Psoas muscle (tissue), 8 donors: ENCODE data around the gene TSPO2. TPM values are rescaled to one million over a fixed set of nuclear protein-coding genes. Genes with fewer than 3 reads are reported as not detected.

ENCODE experiments used
- ATAC-seq, 4 donors: fragments of 200-7000 bp; cut with Tn5 transposase; one replicate each; pipeline ENCODE4 v1.9.1; 2020; ENCODE audit warnings: moderate library complexity in 3 of 4, mild to moderate bottlenecking in 2 of 4
- DNase-seq, 2 donors: peaks; one replicate each; pipeline ENCODE4 v3.0.0-alpha.2; 2020
- H3K27ac ChIP-seq: fragments of 200-600 bp; one replicate; pipeline ENCODE4 v1.8.0; 2022
- H3K27me3 ChIP-seq, 3 donors: fragments of 200-600 bp in 1 of 3; one replicate each; pipeline versions ENCODE4 v1.6.1 to v1.8.0; 2013 to 2022; ENCODE audit warnings: low read length in 2 of 3, mild to moderate bottlenecking in 2 of 3, moderate library complexity in 1 of 3; ENCODE audit not compliant: insufficient read depth in 3 of 3
- H3K36me3 ChIP-seq, 2 donors: fragments of 200-600 bp in 1 of 2; one replicate each; pipeline versions ENCODE4 v1.6.1 to v1.8.0; 2013 to 2022; ENCODE audit warnings: low read depth in 1 of 2, mild to moderate bottlenecking in 1 of 2, moderate library complexity in 1 of 2; ENCODE audit not compliant: insufficient read depth in 1 of 2
- H3K4me1 ChIP-seq: fragments of 200-600 bp; one replicate; pipeline ENCODE4 v1.8.0; 2022
- H3K4me3 ChIP-seq: fragments of 200-600 bp; one replicate; pipeline ENCODE4 v1.8.0; 2022; ENCODE audit warnings: mild to moderate bottlenecking
- H3K9me3 ChIP-seq: fragments of 200-600 bp; one replicate; pipeline ENCODE4 v1.8.0; 2022
- CTCF ChIP-seq: fragments of 200-600 bp; IDR thresholded peaks from one replicate; pipeline ENCODE4 v1.8.0; 2022; ENCODE audit warnings: antibody characterized with exemption
- WGBS, 3 donors: extraction: QIAGEN DNeasy Blood & Tissue Kit; methylation state at CpG; one replicate each; pipeline versions ENCODE4 v1.1.6 to v1.1.7; 2013; 5-methylcytosine and 5-hydroxymethylcytosine counted together
- intact Hi-C, 2 donors: fragments of 100-400 bp; cut with DNase I; formaldehyde crosslinking; loops; one replicate each; pipeline versions ENCODE4 v1.11.0 to v1.14.2; 2022
- polyA plus RNA-seq, 3 donors: library from polyadenylated mRNA; stranded (reverse); fragments of 200-250 nt; gene quantifications; one replicate each; pipeline ENCODE4 v1.2.3, GENCODE V29; 2013
- total RNA-seq, 4 donors: library from RNA; stranded (reverse); fragmentation: NEBNext Ultra II Directional in 2 of 4; extraction: Animal tissue kit (Norgen Biotek cat#: 25700) in 2 of 4; gene quantifications; one replicate each; pipeline versions ENCODE4 v1.2.1 to v1.2.4, GENCODE V29; 2021 to 2023
- donor health status: healthy with polysubstance abuse.
- donor health status: DM: no; HTN: no; CAD: no; lungs with moderate emphysema.
- donor health status: Bipolar disorder and iron deficiency.
- donor health status: healthy.
- donor health status: DM: yes; HTN: yes; CAD: no.
- donor health status: DM: no; HTN: no; CAD: no.
- donor health status: DM: no; HTN: no; CAD: no.
- donor health status: DM: yes; HTN: yes; CAD: no.

Gene TSPO2
- total and polyA plus RNA-seq, 7 donors: 0.27 TPM; not detected in 6

DNA sequence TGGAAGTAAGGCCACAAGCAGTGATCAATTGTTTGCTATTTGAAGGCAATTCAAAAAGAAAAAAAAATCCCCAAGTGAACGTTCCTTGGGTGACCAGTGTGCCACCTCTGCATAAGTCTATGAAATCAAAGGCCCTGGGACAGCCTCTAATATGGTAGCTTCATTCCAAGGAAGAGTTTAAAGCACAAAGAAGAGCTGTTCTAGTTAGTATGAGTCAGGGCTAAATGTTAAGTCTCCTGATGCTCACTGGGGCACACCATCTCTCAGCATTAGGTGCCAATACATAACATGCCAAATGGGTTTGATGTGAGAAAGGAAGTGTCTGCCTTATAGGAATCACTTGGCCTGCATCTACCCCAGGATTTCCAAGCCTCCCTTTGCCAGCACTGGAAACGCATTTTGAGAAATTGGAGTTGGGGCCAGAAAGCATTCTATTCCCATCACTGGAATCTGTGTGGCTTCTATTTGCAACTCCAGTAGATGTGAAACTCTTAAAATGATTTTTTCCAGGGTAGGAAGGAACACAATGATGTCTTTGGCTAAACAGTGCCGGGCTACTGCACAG lies 16.2 kb upstream of the TSPO2 start:
- Histone ChIP-seq H3K4me3 (no peak overlapping the region), H3K4me1 (peaks cover 15% of the 10 kb centered on the region), H3K36me3 (peaks cover 4% of the 10 kb centered on the region in 2 donors), H3K9me3 (no peaks in the 10 kb centered on the region), H3K27ac (no peak overlapping the region), H3K27me3 (no peaks in the 10 kb centered on the region)
- intact Hi-C loops: loop anchor here (2.0 to 10.0 kb wide), 6 partner anchors 41 to 1044 kb away; no protein-coding TSS in a partner anchor
- DNase-seq (no peak), ATAC-seq (no peak)
- WGBS, 3 donors: 62 to 84% (median 62%) methylated on average over 3 of the region's 3 CpGs
- no peak for TF ChIP-seq CTCF

- WGBS, 3 donors: 52 to 62% (median 55%) methylated on average over 4 of the region's 4 CpGs
- Histone ChIP-seq H3K36me3 (peaks cover 4% of the 10 kb centered on the region in 2 donors), H3K27me3 (no peaks in the 10 kb centered on the region), H3K27ac (peak overlapping the region; percentile 85), H3K9me3 (no peaks in the 10 kb centered on the region), H3K4me3 (peak overlapping the region; percentile 68), H3K4me1 (peaks cover 5% of the 10 kb centered on the region)
- DNase-seq (no peak), ATAC-seq (no peak)
- no peak for TF ChIP-seq CTCF
- intact Hi-C loops: loop anchor here (2.0 to 10.0 kb wide), 6 partner anchors 40 to 1045 kb away; no protein-coding TSS in a partner anchor
These were observed 15.0 kb upstream of the TSPO2 start for GRCh38 chr6:41027241-41027640.

DNA sequence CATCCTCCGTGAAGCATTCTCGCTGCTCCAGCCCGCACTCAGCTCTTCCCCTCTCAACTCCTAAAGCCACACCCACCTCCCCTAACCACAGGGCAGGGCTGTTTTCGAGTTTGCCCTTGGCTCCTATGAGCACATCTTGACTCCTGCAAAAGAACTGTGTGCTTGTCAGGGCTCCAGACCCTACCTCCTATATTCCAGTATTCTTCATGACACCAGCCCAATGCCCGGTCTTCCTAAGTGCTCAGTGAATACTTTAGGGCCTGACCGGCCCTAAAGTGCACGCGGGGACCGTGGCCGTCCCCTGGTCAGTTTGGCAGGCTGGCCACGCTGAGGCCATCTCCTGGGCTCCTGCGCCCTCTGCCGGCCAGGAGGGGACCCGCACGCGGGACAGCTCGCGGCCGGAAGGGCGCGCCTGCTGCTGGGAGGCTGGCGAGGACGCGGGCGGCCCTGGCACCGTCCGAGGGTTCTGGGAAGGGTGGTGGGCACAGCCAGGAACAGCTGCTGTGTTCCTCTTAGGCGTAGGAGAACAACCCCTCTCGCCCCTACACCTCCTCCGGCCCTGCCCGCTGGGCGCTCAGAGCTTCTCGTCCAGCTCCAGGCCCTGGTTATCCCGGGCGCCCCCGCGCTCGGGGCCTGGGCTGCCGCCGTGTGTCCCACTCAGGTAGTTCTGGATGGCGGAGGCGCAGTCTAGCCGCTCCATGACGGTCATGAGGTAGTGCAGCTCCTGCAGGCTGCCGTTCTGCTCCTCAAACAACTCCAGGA lies 14.3 kb upstream of the TSPO2 start:
- H3K27ac ChIP-seq: peak overlapping the region; percentile 85
- peak; percentile 89 to 94 for DNase-seq
- TF ChIP-seq CTCF: peak; percentile 100
- no peaks in the 10 kb centered on the region for H3K27me3 ChIP-seq
- no peaks in the 10 kb centered on the region for H3K9me3 ChIP-seq
- intact Hi-C loops: loop anchor here (1.0 to 10.0 kb wide), 9 partner anchors 25 to 1046 kb away; no protein-coding TSS in a partner anchor
- peaks cover 4% of the 10 kb centered on the region for H3K4me1 ChIP-seq
- 2% methylated on average over 43 to 45 of the region's 45 CpGs for WGBS, 3 donors
- ATAC-seq: peak; percentile 96 to 98 (median 96)
- peak overlapping the region; percentile 68 for H3K4me3 ChIP-seq
- H3K36me3 ChIP-seq: peaks cover 4% of the 10 kb centered on the region in 2 donors

GRCh38 chr6:41028561-41029412 lies 13.5 kb upstream of the TSPO2 start:
- no peaks in the 10 kb centered on the region for H3K27me3 ChIP-seq
- DNase-seq (no peak), ATAC-seq (peak in 2 of 4 donors; percentile 45 to 50)
- H3K4me1 ChIP-seq: peaks cover 4% of the 10 kb centered on the region
- H3K36me3 ChIP-seq: peaks cover 4% of the 10 kb centered on the region in 2 donors
- 37 to 47% (median 45%) methylated on average over 11 to 13 of the region's 13 CpGs for WGBS, 3 donors
- intact Hi-C loops: loop anchor here (1.0 to 10.0 kb wide), 8 partner anchors 26 to 1046 kb away; no protein-coding TSS in a partner anchor
- H3K27ac ChIP-seq: peak overlapping the region; percentile 85
- no peak for TF ChIP-seq CTCF
- peak overlapping the region; percentile 68 for H3K4me3 ChIP-seq
- H3K9me3 ChIP-seq: no peaks in the 10 kb centered on the region
